Activated T-cell treated with anti-CD3 and anti-CD28 coated beads, Interleukin-2, amount 50 U/mL, for 1 hour (primary cell): Measurements from ENCODE around the gene CXorf38.
A peak's percentile ranks its signal among the peaks of the same experiment; 100 is the strongest.

ENCODE experiments used
- DNase-seq: peaks from one replicate; pipeline ENCODE4 v3.0.0-alpha.2; 2020

The CXorf38 gene, protein sequence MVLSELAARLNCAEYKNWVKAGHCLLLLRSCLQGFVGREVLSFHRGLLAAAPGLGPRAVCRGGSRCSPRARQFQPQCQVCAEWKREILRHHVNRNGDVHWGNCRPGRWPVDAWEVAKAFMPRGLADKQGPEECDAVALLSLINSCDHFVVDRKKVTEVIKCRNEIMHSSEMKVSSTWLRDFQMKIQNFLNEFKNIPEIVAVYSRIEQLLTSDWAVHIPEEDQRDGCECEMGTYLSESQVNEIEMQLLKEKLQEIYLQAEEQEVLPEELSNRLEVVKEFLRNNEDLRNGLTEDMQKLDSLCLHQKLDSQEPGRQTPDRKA

GRCh38 chrX:40647307-40648197, at the start of gene CXorf38:
Gene CXorf38, minus strand, starts transcription at chrX:40647561. Its CDS starts 41 bp downstream, at chrX:40647520.
- peak; percentile 99 for DNase-seq

GRCh38 chrX:40694802-40695201, 47.4 kb upstream of the CXorf38 start:
- DNase-seq, result no peak

- DNase-seq, result no peak
Observed at GRCh38 chrX:40688929-40689328, 41.6 kb upstream of the CXorf38 start.

GRCh38 chrX:40687169-40687568, 39.8 kb upstream of the CXorf38 start:
- no peak for DNase-seq

- DNase-seq, result no peak
Observed at GRCh38 chrX:40685362-40685918, 38.1 kb upstream of the CXorf38 start.

GRCh38 chrX:40684092-40684491, 36.7 kb upstream of the CXorf38 start:
- no peak for DNase-seq

GRCh38 chrX:40683245-40683644, 35.9 kb upstream of the CXorf38 start:
- no peak for DNase-seq

DNA sequence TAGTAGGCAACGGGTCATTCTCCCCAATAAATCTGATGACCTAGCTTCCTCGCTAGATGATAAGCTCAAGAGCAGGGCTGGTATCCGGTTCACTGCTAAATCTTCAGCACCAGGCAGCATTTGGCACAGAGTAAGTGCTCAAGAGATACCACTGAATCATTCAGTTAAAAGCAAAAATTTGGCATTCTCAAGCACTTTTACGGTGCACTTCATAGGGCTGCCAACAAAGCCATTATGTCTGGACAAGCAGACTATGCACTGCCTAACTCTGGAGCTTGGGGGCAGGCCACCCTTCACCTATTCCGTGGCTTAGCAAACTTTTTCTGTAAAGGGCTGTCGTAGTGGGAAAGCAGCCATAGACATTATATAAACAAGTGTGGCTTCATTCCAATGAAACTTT, 23.8 kb upstream of the CXorf38 start:
- no peak for DNase-seq

GRCh38 chrX:40663880-40664630, 16.7 kb upstream of the CXorf38 start:
- no peak for DNase-seq

DNA sequence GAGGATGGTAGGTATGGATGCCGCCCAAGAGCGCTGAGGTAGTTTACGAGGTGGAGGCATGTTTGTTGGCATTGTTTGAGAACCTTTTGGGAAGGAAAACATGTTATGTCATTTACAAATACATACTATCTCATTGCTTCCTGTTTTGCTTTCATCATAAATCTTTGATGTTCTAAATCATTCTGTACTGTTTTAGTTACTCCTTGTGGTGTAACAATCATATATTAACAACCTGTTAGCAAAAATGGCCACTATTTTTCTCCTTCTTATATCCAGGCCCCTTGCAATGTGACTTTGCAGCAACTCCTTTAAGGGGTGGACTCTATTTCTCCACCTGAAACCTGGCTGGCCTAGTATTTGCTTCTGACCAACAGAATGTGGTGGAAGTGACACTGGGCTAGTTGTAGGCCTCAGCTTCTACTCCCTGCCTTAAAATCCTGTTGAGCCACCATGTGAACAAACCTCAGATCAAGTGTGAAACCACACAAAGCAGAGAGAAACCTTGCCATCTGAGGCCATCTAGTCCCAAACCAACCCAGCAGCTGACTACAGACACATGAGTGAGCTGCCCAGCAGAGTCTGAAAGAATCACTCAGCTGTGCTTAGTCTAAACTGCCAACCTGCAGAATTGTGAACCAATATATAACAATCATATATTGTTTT, 15.8 kb upstream of the CXorf38 start:
- no peak for DNase-seq

- no peak for DNase-seq
Observed at GRCh38 chrX:40661489-40661888, 14.1 kb upstream of the CXorf38 start.

- no peak for DNase-seq
Observed at GRCh38 chrX:40660381-40660780, 13.0 kb upstream of the CXorf38 start.

DNA sequence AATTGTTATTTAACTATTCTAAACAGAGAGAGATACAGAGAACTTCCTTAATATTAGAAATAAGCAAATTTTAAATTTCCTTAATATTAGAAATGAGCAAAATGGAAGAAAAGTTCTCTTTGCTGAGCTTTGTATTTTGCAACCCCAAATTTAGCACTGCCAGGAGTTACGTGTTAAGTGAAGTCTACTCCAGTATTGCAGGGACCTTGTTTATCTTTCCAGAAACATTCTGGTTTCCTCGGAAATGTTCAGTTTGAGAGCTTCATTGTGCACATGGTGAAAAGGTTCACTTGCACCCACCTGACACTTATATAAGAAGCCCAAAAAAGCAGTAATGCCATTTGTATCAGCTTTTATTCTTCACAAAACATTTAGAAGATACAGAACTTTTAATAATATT, 6.2 kb upstream of the CXorf38 start:
- no peak for DNase-seq

DNA sequence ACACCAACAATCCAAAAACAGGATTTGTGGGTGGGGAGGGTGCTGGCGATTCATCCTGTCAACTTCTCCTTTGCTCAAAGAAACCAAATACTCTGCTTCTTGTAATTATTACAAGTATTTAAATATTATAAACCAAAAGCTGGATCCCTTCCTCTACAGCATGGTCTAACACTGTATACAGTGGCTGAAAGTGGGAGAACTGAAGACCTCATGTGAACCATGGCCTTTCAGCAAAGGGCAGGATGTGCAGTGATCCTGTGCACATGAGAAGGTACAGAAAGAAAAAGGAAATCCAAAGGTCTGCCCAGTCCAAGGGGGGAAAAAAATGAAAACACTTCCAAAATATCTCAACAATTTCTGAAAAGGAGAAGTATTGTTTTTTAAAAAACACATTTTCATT, 5.3 kb upstream of the CXorf38 start:
- no peak for DNase-seq

DNA sequence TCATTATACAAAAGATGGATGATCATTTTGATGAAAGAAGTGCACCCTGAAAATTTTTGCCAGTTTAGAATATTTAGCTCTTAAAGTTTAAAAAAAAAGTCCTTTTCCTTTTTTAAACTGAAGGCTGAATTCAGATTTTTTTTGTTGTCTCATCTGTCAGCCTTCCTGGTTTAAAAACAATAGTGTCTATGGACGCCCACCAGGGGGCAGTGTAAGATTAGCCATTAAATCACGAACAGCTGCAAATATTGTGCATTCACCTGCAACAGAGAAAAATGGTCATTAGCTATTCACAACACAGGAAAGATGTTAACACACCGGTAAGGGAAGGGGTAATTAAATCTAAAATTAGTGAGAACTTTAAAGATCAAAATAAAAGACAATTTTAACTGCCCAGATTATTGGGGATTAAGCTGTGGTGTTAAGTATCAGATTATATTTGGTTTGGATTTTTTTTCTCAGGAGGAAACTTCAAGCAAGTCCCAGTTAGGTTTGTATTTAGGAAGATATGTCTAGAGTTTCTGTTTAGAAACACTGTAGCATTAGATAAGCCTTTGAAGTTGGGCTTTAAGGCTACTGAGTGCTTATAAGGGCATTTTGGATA, 4.4 kb upstream of the CXorf38 start:
- DNase-seq, result peak; percentile 68

GRCh38 chrX:40646489-40647306, 663 bp downstream of the CXorf38 start:
- peak; percentile 24 for DNase-seq

- peak; percentile 51 for DNase-seq
Observed at GRCh38 chrX:40644821-40645358, 2.5 kb downstream of the CXorf38 start.

- DNase-seq, result no peak
Observed at GRCh38 chrX:40644176-40644575, 3.2 kb downstream of the CXorf38 start.

GRCh38 chrX:40637687-40638086, 9.7 kb downstream of the CXorf38 start:
- no peak for DNase-seq

- no peak for DNase-seq
Observed at GRCh38 chrX:40632199-40632598, 15.2 kb downstream of the CXorf38 start.

DNA sequence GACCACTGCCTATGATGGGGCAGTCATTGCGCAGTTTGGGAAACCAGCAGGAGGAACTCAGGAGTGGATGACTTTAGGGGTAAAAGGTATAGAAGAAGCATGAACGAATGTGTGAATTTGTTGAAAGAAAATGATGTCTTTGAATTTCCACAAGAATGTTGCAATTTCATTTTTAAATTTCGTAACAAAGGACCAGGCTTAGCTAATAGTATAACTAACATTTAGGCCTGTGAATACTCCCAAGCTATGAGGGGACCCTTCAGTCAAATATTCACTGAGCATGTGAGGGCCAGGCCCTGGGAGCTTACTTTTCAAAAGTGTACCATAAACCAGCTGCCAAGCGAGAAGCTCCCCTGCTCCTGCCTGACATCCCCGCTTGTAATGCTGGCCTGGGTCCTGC, 18.9 kb downstream of the CXorf38 start:
- DNase-seq, result no peak
